AG20443 (cell line): ENCODE measurements around the gene ANKRD35.
"Not testable (repeated sequence)": the region's sequence is repeated elsewhere in the genome, so short reads cannot be mapped to it uniquely, and the experiment has no call there.

Source experiments
- DNase-seq: peaks from one replicate; pipeline ENCODE4 v3.0.0; 2012; ENCODE audit warnings: low spot score, mixed read lengths

ANKRD35 gene

DNA sequence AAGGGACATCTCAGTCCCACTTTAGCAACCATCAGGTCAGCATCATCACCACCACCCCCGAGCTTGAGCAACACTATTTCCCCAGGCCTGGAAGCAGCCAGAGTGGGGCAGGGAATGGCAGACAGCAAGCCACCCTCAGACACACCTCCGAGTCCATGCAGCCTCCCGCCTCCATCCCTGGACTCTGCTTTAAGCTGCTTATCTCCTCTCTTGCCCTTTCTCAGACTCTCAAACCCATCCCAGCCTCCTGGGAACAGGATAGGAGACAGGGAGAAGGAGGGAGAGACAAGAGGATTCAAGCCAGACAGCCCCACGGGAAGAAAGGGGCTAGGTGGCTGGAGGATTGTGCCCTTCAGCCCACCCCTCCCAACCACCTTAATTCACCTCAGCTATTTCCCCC is 28.5 kb downstream of the ANKRD35 start:
- no peak for DNase-seq

- no peak for DNase-seq
Observed at GRCh38 chr1:145855426-145855948, 30.2 kb downstream of the ANKRD35 start.

DNA sequence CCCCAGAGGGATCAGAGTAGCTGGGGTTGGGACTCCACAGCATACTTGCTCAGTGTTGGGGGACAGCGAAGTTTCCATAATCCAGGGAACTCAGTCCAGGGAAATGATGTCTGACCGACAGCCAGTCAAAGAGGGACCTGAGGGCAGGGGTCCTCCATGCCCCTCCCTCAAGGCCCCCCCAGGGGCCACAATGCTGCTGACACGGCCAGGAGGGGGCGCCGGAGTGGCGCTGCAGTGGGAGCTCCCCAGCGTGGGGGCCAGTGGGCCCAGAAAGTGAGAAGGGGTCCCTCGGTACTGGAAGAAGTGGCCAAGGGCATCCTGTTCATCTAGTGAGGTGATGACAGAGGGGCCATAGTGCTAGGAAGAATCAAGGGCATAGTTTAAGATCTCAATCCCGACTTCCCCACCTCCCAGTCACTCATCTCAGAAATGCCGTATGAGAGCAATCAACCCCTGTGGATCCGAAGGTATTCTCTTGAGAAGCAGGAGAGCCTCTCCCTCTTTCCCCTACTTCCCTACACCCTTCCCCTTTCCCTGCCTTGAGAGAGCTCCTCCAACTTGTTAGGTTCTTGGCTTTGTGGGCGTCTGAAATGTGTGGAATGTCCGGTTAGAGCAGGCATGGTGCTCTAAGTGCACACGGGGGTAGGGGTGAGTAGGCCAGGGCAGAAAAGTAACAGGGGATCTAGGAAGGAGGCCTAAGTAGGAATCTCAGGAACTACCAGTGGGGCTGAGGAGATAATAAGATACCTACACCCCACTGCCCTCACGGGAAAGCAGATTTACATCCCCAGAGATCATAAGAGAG is 36.1 kb downstream of the ANKRD35 start:
- DNase-seq: peak; percentile 69

- no peak for DNase-seq
Observed at GRCh38 chr1:145847827-145848226, 37.8 kb downstream of the ANKRD35 start.

GRCh38 chr1:145846201-145846612 is 39.5 kb downstream of the ANKRD35 start:
- peak; percentile 68 for DNase-seq

DNA sequence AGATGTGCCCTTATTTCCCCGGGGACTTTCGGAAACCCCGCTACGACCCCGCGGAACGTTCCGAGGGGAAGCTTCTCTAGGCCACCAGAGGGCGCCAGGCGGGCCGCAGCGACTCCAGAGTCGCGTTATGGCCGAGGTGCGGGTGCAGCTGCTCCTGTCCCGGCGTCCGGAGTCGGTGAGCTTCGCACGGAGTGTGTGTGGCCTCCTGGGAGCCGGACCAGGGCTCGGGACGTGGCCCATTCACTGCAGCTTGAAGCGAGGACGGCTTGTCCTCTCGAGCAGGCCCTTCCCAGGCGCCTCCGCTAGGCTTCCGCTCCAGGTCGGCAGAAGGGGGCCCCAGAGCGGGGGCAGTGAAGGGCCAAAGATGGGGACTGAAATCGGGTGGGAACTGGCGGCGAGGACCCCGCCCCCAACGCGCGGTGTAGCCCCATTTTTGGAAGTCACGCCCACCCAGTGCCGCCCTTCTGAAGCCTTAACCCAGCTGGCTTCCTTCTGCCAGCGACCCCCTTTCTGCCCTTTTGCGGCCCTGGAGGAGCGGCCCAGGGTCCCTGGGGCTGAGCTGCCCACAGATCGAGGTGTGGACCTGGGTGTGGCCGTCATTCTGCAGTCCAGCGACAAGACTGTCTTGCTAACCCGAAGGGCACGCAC is 40.0 kb downstream of the ANKRD35 start, which contains the start of gene NUDT17:
TSS of gene NUDT17 (plus strand) at position 117 of the 648 bp plus-strand sequence. CDS start at position 128, 11 bp downstream.
- DNase-seq: peak; percentile 94

DNA sequence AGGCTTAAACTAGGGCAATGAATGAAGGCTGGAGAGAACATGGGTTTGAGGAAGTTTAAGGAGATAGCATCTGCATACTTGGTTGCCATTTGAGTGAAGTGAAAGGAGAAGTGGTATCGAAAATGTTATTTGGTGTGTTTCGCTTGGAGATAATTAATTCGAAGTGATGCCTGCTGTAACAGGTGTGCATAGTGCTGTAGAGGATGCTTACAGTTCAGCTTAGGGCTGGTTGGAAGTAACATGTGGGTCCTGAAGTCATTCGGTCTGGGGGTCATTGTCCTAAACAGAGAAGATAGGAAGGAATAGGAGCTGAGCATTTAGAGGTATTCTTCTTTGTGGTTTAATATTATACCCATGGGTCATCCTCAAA is 40.5 kb downstream of the ANKRD35 start:
- DNase-seq: no peak

- DNase-seq: no peak
Observed at GRCh38 chr1:145843031-145843430, 42.6 kb downstream of the ANKRD35 start.

DNA sequence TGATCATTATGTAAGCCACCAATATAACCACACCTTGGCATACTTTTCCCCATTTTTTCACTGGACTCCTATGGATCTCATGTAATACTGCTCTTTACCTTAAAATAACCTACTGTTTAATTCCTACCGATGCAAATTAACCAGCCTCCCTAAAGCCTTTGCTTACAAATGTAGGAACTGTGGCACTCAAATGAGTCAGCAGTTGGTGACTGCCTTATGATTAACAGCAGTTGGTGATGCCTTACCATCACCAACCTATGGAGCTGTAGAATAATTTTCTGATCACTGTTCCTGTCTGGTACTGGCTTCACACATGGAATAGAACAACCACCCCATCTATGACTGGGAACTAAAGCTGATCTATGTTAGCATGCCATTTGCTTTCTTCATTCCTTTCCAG is 48.0 kb downstream of the ANKRD35 start:
- no peak for DNase-seq

DNA sequence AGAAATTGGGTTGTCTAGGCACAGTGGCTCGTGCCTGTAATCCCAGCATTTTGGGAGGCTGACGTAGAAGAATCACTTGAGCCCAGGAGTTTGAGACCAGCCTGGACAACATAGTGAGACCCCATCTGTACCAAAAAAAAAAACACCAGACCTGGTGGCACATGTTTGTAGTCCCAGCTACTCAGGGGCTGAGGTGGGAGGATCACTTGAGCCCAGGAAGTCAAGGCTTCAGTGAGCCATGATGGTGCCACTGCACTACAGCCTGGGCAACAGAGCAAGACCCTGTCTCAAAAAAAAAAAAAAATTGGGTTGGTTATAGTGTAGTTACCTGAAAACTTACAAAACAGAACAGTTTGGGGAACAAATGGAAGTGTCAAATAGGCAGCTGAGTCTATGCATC is 54.9 kb downstream of the ANKRD35 start:
- DNase-seq: not testable (repeated sequence)

GRCh38 chr1:145828367-145829026 is 57.2 kb downstream of the ANKRD35 start:
- DNase-seq: no peak

DNA sequence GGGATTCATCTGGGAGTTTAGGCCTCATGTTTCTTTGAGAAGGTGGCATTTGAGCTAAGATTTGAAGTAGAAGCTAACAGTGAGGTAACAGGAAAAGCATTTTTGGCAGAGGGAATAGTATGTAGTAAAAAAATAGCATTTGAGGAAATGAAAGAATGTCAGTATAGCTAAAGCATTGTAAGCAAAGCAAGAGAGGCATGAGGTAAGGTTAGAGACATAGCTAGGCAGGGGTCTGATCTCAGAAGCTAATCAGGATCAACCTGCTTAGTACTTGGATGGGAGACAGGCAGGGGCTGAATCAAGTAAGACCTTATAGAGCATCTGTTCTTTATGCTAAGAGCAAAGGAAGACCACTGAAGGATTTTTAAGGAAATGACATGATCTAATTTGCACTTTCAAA is 57.7 kb downstream of the ANKRD35 start:
- no peak for DNase-seq

DNA sequence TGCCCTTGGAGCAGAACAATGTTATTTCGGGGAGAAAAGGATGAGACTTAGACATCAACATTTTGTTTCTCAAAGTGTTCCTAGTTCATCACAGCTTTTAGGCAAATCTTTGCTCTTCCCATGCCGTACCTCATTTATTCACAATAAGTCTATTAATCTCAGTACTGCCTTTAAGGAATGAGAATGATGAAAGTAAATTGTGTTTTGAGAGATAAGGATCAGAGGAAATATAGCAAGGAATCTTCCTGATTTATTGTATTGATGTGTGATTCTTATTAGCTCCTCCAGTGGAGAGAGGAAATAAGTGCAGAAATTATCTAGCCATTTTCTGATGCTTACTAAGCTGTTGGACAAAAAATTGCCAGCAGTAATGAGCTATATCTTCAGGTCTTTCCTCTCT is 59.6 kb downstream of the ANKRD35 start:
- no peak for DNase-seq

DNA sequence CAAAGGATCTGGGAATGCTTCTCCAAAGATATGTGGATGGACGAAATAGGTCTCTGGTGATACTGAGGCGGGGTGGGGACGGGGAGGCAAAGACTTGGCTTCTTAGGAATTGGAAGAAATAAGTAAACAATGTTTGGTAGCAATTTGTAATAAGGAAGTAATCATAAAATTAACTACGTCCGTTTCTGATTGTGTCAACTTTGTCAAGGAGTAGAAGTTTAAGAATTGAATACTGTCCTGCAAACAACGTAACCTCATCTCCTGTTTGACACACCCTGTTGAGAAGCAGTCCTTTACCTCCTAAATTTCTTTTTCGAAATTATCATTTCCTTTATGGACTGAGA is 61.2 kb downstream of the ANKRD35 start:
- DNase-seq: no peak

GRCh38 chr1:145823565-145824498 is 61.8 kb downstream of the ANKRD35 start, which contains the start of the genes POLR3C and RNF115:
Gene POLR3C, plus strand, starts transcription at chr1:145824200. Its CDS starts 1,577 bp downstream, at chr1:145825777.
Gene RNF115, minus strand, starts transcription at chr1:145824095. Its CDS starts 222 bp downstream, at chr1:145823873.
- peak; percentile 95 for DNase-seq

DNA sequence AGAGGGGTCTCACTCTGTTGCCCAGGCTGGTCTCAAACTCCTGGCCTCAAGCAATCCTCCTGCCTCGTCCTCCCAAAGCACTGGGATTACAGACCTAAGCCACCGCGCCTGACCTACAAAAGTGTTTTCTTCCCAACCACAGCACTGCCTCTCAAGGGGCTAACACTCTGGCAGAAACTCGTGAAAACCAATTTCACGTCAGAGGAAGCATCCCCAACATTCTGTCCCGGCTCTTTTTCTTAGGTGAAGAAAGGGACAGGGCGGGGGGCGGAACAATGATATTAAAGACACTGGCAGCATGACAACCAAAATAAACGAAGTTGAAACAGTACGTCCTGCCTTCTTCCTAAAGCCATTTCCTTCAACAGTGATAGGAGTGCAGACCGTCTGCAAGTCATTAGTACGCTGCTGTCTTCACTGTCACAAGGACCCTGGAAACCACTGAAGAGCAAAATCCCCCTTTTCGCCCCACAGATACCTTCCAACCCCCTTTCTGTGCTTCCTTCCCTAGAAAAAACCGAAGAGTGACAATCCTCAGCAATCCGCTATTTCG is 62.8 kb downstream of the ANKRD35 start:
- not testable (repeated sequence) for DNase-seq

GRCh38 chr1:145818095-145818494 is 67.6 kb downstream of the ANKRD35 start:
- DNase-seq: not testable (repeated sequence)
